ENCODE results near the gene LRP3.
"Not testable (repeated sequence)": the region's sequence is repeated elsewhere in the genome, so short reads cannot be mapped to it uniquely, and the experiment has no call there.

LRP3 gene, protein sequence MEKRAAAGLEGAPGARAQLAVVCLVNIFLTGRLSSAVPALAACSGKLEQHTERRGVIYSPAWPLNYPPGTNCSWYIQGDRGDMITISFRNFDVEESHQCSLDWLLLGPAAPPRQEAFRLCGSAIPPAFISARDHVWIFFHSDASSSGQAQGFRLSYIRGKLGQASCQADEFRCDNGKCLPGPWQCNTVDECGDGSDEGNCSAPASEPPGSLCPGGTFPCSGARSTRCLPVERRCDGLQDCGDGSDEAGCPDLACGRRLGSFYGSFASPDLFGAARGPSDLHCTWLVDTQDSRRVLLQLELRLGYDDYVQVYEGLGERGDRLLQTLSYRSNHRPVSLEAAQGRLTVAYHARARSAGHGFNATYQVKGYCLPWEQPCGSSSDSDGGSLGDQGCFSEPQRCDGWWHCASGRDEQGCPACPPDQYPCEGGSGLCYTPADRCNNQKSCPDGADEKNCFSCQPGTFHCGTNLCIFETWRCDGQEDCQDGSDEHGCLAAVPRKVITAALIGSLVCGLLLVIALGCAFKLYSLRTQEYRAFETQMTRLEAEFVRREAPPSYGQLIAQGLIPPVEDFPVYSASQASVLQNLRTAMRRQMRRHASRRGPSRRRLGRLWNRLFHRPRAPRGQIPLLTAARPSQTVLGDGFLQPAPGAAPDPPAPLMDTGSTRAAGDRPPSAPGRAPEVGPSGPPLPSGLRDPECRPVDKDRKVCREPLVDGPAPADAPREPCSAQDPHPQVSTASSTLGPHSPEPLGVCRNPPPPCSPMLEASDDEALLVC

DNA sequence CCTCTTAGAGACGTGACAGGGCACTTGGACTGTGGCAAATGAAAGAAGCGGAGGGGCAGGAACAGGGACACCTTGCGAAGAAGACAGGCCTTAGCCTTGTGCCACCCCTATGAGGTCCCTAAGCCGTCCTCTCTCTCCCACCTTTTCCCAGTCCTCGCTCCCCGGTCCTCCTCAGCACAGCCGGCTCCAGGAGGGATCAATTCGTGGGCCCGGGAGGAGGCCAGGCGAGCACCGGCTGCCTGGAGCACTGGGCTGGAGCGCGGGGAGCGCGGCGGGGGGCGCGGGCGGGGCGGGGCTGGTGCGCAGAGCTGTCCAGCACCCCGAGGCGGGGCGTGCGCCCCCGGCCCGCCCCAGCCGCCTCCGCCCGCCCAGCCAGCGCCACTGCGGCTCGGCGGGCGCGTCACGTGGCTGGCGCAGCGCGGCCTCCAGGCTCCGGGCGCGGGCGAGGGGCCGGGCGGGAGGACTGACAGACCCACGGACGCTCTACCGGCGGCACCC, at the start of gene LRP3:
LRP3 (plus strand) TSS at position 466 of the 498 bp plus-strand sequence. CDS start 456 bp downstream, outside the sequence.
- no peak for DNase-seq

DNA sequence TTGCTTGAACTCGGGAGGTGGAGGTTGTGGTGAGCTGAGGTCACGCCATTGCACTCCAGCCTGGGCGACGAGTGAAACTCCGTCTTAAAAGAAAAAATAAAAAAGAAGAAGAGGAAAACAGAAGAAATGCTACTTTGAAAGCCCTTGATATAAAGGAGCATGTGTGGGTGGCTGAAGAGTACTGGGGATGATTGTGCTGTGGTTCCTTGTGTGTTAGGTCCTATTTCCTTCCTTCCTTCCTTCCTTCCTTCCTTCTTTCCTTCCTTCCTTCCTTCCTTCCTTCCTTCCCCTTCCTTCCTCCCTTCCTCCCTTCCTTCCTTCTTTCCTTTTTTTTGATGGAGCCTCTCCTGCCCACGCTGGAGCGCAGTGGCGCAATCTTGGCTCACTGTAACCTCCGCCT, 47.9 kb upstream of the LRP3 start:
- DNase-seq, result no peak
- no peak for ATAC-seq

More for the DNA sequence above, at the start of gene LRP3:
- no peak for ATAC-seq

DNA sequence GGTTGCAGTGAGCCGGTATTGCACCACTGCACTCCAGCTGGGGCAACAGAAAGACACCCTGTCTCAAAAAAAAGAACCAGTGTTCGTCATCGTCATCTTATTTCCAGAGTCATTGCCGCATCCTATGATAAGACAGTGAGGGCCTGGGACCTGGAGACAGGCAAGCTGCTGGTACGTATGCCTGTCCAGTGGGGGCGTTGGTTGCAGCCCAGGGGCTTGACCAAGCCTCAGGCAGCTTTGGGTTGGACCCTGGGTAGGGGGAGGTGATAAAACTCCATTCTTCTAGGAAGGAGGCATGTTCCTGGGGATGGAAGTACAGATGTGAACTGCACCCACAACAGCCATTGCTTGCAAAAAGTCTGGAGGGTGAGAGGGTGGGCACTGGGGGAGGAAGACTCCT, 46.6 kb upstream of the LRP3 start:
- no peak for ATAC-seq
- no peak for DNase-seq

DNA sequence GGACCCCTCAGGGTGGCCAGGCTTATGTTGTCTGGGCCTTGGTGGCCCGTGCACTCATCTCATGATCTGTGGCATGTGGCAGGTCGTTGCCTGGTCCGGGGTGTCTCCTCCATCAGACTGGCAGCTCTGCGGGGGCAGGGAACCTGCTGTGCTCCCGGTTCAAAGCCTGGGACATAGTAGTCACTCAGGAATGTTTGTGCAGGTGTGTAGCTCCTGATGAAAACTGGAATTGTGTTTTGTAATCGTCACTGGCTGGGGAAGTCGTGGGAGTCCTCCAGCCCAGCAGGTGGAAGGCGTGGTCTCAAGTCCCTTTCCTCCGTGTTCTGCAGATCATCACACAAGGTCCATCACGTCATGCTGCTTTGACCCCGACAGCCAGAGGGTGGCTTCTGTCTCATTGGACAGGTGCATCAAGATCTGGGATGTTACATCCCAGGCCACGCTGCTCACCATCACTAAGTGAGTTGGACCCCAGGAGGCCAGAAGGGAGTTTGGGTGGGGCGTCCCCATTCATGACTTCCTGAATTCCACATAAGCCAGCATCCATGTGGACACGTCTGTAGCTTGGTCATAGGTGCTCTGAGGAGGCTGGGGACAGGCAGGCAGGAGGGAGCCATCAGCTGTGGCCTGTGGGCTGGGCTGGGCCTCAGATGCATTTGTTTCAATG, 43.1 kb upstream of the LRP3 start:
- no peak for DNase-seq
- no peak for ATAC-seq

DNA sequence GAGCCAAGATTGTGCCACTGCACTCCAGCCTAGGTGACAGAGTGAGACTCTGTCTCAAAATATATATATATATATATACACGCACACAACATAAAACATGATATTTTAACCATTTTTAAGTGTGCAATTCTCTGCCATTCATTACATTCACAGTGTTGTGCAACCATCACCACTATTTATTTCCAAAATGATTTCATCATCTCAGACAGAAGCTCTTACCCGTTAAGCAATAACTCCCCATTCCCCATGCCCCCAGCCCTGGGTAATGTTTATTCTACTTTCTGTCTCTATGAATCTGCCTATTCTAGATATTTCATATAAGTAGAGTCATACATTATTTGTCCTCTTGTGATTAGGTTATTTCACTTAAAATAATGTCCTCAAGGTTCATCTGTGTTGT, 42.0 kb upstream of the LRP3 start:
- ATAC-seq (no peak), DNase-seq (no peak)

DNA sequence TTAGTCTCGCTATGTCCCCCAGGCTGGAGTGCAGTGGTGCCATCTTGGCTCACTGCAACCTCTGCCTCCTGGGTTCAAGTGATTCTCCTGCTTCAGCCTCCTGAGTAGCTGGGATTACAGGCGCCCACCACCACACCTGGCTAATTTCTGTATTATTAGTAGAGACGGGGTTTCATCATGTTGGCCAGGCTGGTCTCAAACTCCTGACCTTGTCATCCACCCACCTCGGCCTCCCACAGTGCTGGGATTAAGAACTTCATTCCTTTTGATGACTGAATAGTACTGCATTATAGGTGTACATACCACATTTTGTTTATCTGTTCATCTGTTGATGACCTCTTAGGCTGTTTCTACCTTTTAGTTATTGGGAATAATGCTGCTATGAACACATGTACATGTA, 41.5 kb upstream of the LRP3 start:
- DNase-seq, ATAC-seq: not testable (repeated sequence)

DNA sequence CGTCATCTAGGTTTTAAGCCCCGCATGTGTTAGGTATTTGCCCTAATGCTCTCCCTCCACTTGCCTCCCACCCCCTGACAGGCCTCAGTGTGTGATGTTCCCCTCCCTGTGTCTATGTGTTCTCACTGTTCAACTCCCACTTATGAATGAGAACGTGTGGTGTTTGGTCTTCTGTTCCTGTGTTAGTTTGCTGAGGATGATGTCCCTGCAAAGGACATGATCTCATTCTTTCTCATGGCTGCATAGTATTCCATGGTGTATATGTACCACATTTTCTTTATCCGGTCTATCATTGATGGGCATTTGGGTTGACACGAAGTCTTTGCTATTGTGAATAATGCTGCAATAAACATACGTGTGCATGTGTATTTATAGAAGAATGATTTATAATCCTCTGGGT, 39.8 kb upstream of the LRP3 start:
- ATAC-seq, DNase-seq: not testable (repeated sequence)

DNA sequence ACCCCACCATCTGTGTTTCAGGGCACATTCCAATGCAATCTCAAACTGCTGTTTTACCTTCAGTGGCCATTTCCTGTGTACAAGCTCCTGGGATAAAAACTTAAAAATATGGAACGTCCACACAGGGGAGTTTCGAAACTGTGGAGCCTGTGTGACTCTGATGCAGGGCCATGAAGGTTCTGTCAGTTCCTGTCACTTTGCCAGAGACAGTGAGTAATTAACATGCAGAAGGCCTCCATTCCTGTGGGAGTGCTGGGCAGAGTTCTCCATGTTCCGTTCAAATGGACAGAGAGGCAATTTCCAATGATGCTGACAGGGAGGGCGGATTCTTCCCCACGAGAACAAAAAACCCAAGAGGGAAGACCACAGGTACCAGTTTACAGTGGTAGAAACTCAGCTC, 37.8 kb upstream of the LRP3 start:
- no peak for DNase-seq
- ATAC-seq, result no peak

DNA sequence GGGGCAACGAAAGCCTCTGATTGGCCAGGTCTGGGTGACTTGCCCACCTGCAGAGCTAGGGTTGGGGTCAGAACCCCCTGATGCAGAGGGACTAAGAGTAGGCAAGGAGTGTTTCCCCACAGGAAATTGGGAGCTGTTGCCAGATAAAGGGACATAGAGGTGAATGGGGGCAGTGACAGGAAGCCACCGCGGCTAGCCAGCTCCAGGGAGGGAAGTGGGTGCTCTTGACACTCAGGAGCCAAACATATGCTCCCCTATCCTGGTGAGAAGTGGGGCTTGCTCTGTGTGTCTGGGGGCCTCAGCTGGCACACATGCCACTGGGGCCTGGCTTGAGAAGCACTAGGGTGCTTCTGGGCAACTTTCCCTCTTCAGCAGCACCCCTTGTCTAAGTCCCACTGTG, 36.2 kb upstream of the LRP3 start:
- no peak for DNase-seq
- ATAC-seq, result no peak

DNA sequence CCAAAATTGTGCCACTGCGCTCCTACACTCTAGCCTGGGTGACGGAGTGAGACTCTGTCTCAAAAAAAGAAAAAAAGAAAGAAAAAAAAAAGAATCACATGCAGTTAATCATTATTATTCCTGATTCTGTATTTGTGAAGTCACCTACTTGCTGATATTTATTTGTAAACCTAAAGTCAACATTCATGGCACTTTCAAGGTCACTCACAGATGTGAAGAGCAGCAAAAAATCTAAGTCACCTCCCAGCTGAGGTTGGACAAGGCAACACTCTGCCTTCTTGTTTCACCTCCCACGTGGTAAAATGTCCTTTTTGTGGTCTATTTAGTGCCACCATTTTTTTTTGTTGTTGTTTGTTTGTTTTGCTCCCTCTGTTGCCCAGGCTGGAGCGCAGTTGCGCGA, 35.8 kb upstream of the LRP3 start:
- ATAC-seq, result no peak
- DNase-seq, result no peak

DNA sequence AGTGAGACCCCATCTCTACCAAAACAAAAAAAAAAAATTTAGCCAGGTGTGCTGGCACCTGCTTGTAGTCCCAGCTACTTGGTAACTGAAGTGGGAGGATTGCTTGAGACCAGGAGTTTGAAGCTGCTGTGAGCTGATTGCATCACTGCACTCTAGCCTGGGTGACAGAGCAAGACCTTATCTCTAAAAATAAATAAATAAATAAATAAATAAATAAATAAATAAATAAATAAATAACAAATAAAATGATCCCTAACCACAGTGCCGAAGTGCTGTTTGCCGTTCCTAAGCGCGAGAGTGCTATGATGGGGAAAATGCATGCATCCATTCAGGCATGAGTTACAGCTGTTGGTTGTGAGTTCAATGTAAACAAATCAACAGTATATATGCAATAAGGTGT, 35.0 kb upstream of the LRP3 start:
- DNase-seq (no peak), ATAC-seq (no peak)

DNA sequence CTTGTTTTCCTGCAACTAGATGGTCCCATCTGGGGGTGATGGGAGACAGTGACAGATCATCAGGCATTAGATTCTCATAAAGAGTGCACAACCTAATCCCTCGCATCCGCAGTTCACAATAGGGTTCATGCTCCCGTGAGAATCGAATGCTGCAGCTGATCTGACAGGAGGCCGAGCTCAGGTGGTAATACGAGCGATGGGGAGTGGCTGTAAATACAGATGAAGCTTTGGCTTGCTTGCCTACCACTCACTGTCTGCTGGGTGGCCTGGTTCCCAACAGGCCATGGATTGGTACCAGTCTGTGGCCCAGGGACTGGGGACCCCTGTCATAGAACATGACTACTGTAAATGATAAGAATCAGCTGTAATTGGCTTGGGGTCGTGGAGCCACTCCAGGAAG, 34.2 kb upstream of the LRP3 start:
- ATAC-seq, result no peak
- DNase-seq, result no peak

DNA sequence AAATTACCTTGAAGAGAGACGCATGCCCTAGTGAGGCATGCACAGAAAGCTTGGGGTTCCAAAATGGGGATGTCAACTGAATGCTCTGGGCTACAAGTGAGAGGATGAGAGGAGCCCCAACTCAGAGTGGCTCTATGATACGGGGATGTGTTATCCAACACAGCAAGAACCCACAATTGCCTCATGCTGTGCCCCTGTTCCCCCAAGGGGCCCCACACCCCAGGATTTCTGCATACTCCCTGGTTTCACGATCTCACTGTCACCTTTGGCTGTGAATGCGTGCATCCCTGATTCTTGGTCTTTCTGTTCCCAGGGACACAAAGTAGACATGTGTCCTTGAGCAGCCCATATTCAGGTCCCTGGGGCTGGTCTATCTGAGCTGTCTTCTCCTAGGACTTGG, 32.9 kb upstream of the LRP3 start:
- no peak for ATAC-seq
- no peak for DNase-seq

DNA sequence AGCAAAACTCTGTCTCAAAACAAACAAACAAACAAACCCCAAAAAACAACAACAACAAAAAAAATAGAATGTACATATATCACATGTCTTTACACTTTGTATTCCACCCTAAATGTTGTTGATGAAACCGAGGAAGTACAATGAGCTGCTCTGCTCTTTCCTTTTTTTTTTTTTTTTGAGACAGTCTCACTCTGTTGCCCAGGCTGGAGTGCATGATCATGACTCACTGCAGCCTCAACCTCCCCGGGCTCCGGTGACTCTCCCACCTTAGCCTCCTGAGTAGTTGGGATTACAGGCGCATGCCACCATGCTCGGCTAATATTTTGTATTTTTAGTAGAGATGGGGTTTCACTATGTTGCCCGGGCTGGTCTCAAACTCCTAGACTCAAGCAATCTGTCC, 30.6 kb upstream of the LRP3 start:
- ATAC-seq (no peak), DNase-seq (no peak)

DNA sequence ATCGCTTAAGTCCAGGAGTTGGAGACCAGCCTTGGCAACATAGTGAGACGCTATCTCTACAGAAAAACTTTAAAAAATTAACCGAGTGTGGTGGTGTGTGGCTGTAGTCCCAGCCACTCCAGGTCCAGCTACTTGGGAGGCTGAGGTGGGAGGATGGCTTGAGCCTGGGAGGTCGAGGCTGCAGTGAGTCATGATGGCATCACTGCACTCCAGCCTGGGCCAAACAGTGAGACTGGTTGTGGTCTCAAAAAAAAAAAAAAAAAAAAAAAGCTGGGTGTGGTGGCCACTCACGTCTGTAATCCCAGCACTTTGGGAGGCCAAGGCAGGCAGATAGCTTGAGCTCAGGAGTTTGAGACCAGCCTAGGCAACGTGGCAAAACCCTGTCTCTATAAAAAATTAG, 28.1 kb upstream of the LRP3 start:
- not testable (repeated sequence) for DNase-seq, ATAC-seq

DNA sequence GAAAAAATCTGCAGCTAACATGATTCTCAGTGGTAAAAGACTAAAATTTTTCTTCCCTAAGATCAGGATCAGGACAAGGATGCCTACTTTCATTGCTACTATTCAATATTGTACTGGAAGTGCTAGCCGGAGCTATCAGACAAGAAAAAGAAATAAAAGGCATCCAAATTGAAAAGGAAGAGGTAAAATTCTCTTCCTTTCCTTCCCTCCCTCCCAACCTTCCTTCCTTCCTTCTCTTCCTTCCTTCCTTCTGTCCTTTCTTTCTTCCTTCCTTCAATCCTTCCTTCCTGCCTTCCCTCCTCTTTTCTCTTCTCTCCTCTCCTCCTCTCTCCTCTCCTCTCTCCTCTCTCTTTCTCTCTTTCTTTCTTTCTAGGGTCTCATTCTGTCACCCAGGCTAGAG, 26.7 kb upstream of the LRP3 start:
- ATAC-seq (no peak), DNase-seq (no peak)

DNA sequence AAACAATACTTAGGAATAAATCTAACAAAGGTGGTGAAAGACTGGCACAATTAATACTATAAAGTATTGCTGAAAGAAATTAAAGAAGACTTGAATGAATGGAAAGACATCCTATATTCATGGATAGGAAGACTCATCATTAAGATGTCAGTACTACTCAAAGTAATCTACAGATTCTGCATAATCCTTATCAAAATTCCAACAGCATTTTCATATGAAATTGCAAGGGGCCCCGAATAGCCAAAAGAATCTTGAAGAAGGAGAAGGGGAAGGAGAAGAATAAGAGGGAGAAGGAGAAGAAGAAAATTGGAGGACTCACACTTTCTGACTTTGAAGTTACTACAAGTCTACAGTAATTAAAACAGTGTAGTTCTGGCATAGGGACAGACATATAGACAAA, 25.6 kb upstream of the LRP3 start:
- ATAC-seq (no peak), DNase-seq (no peak)

DNA sequence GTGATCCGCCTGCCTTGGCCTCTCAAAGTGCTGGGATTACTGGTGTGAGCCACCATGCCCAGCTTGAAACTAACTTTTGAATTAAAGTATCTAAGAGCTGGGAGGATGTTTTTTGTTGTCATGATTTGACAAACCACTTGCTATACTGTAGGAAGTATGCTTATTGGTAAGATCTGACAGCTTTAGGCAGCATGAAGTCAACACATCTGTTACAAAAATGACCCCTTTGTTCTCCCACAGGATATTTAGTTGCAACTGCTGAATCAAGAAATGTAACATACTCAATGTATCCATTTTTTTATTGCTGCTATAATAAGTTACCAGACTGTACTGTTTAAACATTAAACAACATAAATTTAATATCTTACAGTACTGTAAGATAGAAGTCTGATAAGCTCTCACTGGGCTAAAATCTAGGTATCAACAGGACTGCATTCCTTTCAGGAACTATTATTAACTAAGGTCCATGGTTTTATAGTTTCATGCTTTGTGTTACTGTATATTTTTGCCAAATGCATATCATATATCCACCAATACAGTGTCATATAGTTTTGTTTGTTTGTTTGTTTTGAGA, 22.8 kb upstream of the LRP3 start:
- ATAC-seq, result no peak
- DNase-seq, result no peak

DNA sequence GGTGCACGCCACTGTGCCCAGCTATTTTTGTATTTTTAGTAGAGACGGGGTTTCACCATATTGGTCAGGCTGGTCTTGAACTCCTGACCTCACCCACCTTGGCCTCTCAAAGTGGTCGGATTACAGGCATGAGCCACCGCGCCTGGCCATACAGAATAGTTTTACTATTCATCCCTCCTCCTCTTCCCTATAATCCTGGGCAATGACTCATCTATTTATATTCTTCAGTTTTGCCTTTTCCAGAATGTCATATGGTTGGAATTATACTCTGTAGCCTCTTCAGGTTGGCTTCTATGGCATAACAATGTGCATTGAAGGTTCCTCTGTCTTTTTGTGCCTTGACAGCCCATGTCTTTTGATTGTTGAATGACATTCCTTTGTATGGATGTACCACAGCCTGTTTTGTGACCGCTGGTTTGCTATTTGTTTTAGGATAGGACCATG, 22.2 kb upstream of the LRP3 start:
- DNase-seq (no peak), ATAC-seq (no peak)

DNA sequence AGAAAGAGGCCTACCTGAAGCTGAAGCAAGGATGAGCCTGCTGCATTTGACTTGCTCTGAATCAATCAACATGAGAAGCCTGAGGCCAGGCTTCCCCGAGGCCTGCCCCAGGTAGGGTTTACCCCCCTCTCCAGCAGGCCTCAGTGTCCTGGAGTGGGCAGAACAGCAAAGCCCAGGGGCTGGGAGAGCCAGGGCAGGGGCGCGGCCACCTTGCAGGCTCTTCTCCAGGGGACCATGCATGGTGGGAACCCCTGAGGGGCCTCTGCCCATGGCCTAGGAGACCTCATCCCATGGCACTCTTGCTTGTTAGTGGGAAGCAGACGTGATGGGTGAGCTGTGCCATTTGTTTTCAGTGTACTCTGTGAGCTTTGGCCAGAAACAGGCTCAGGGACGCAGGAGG, 19.9 kb upstream of the LRP3 start:
- ATAC-seq (no peak), DNase-seq (no peak)

DNA sequence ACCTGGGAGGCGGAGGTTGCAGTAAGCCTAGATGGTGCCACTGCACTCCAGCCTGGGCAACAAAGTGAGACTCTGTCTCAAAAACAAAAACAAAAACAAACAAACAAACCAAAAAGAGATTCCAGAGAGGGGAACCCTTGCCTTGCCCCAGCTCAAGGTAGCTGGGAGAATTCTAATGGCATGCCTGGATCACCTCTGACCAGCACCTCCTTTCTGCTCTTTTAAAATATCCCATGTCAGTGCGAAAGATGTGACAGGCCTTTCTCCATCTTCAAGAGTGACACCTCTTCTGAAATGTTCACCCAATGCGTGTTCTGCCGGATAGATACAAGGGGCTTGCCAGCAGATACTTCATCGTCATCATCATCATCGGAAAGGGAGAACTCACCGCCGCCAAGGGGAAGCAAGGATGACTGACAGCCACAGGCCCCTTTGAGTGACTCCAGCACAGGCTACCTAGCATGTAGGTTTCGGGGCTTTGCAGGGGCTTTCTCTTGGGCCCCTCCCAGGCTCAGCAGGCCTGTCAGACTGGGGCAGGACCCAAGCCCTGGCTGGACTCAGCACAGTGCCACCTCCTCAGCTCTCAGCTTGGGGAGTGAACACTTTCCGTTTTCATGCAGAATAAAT, 18.9 kb upstream of the LRP3 start:
- no peak for DNase-seq
- no peak for ATAC-seq
